Spleen (tissue), 11 donors: Measurements from ENCODE around the gene PEX26. TPM values are rescaled to one million over a fixed set of nuclear protein-coding genes. Genes with fewer than 3 reads are reported as not detected.

Experiments used
- DNase-seq: peaks from one replicate; pipeline ENCODE4 v3.0.0-alpha.2; 2020
- H3K27ac ChIP-seq, 8 donors: fragments of 200-600 bp; sonication (generic) in 7 of 8; 1 replicate in 4 of 8; 2 replicates in 4 of 8; pipeline versions ENCODE4 v1.5.0 to v1.8.0; 2016 to 2021; ENCODE audit warnings: inconsistent platforms in 4 of 8, mild to moderate bottlenecking in 4 of 8, moderate library complexity in 1 of 8
- H3K27me3 ChIP-seq, 7 donors: fragments of 200-600 bp; sonication (generic) in 6 of 7; replicated peaks in 1 of 7; 1 replicate in 4 of 7; 2 replicates in 3 of 7; pipeline versions ENCODE4 v1.5.0 to v1.8.0; 2016 to 2021; ENCODE audit warnings: inconsistent platforms in 3 of 7, mild to moderate bottlenecking in 1 of 7
- H3K36me3 ChIP-seq, 6 donors: fragments of 200-600 bp; sonication (generic) in 5 of 6; 1 replicate in 4 of 6; 2 replicates in 2 of 6; pipeline versions ENCODE4 v1.5.0 to v1.8.0; 2016 to 2021; ENCODE audit warnings: inconsistent platforms in 2 of 6
- H3K4me1 ChIP-seq, 6 donors: fragments of 200-600 bp; sonication (generic) in 5 of 6; 1 replicate in 3 of 6; 2 replicates in 3 of 6; pipeline versions ENCODE4 v1.5.0 to v1.8.0; 2016 to 2021; ENCODE audit warnings: inconsistent platforms in 3 of 6
- H3K4me3 ChIP-seq, 8 donors: fragments of 200-600 bp; sonication (generic) in 7 of 8; 1 replicate in 4 of 8; 2 replicates in 4 of 8; pipeline versions ENCODE4 v1.5.0 to v1.8.0; 2016 to 2021; ENCODE audit warnings: inconsistent platforms in 4 of 8, mild to moderate bottlenecking in 4 of 8, moderate library complexity in 2 of 8
- H3K9me3 ChIP-seq, 8 donors: fragments of 200-600 bp; sonication (generic) in 7 of 8; 1 replicate in 4 of 8; 2 replicates in 4 of 8; pipeline versions ENCODE4 v1.5.0 to v1.8.0; 2016 to 2021; ENCODE audit warnings: inconsistent platforms in 4 of 8
- POLR2A ChIP-seq, 3 donors: fragments of 450-650 bp; IDR thresholded peaks; one replicate each; pipeline ENCODE4 v1.5.1; 2017; ENCODE audit warnings: antibody characterized with exemption in 3 of 3, mild to moderate bottlenecking in 1 of 3
- POLR2AphosphoS5 ChIP-seq, 3 donors: sonication (generic); formaldehyde crosslinking; IDR thresholded peaks; one replicate each; pipeline ENCODE4 v1.5.1; 2017; ENCODE audit warnings: antibody characterized with exemption in 3 of 3
- WGBS, 5 donors: extraction: QIAGEN DNeasy Blood & Tissue Kit in 3 of 5; methylation state at CpG; one replicate each; pipeline versions ENCODE4 v1.1.5 to v1.1.7; 2013 to 2018; 5-methylcytosine and 5-hydroxymethylcytosine counted together
- intact Hi-C: fragments of 100-400 bp; cut with DNase I; formaldehyde crosslinking; loops from one replicate; pipeline ENCODE4 v1.15.0; 2023; ENCODE audit warnings: low total_unique reads
- polyA plus RNA-seq, 3 donors: library from polyadenylated mRNA; stranded (reverse); fragments of 200-250 nt; gene quantifications; one replicate each; pipeline ENCODE4 v1.2.1, GENCODE V29; 2013
- total RNA-seq, 7 donors: library from RNA; depleted of rRNA in 3 of 7; stranded (reverse); fragments of >200 nt in 3 of 7; fragmentation: NEBNext Ultra II Directional in 4 of 7; extraction: Animal tissue kit (Norgen Biotek cat#: 25700) in 4 of 7; gene quantifications; one replicate each; pipeline versions ENCODE4 v1.1.0 to v1.2.1, GENCODE V29; 2016 to 2021
- TF ChIP-seq, protein P1 (sequence below), 11 experiments: fragments of 200-600 bp in 7 of 11; fragments of 450-650 bp in 4 of 11; sonication (generic) in 4 of 11; IDR thresholded peaks in 8 of 11; conservative IDR thresholded peaks in 3 of 11; 1 replicate in 7 of 11; 2 replicates in 4 of 11; pipeline versions ENCODE4 v1.4.0 to v1.8.0; 2016 to 2021; ENCODE audit warnings: antibody characterized with exemption in 11 of 11, inconsistent platforms in 4 of 11, mild to moderate bottlenecking in 1 of 11
- donor health status: healthy with polysubstance abuse.
- donor health status: DM: no; HTN: no; CAD: no; lungs with moderate emphysema.
- donor health status: DM: no; HTN: no; CAD: no.
- donor health status: Bipolar disorder and iron deficiency.
- donor health status: healthy.
- donor health status: DM: no; HTN: no; CAD: no.
- donor health status: DM: yes; HTN: yes; CAD: no.

PEX26 gene
- total and polyA plus RNA-seq, 10 donors: 5.1 to 41.0 (median 31.9) TPM

DNA sequence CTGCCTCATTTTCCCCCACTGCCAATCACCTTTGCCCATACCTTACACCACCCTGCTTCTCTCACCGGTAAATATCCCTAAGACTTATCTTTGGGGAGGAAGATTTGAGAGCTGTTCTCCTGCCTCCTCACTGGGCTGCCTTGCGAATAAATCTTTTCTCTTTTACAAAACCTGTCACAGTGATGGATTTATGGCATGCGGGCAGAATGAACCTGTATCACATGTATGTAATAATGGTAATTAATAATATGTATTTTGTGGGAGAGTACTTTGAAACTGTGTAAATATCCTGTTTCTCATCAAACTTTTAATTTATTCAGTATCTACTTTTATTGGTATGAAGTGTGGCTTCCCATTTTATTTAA is 68.6 kb downstream of the PEX26 start:
- H3K27me3 ChIP-seq: no peaks in the 10 kb centered on the region
- peak overlapping the region in 7 of 8 donors; percentile 54 to 76 (median 66) for H3K27ac ChIP-seq
- intact Hi-C loops: no loop called here
- H3K36me3 ChIP-seq: no peaks in the 10 kb centered on the region
- H3K4me3 ChIP-seq: no peak overlapping the region
- H3K4me1 ChIP-seq: peaks cover 6 to 51% (median 30%) of the 10 kb centered on the region in 6 donors
- DNase-seq: no peak
- WGBS, 5 donors: 81 to 94% (median 86%) methylated on average over 3 of the region's 3 CpGs
- H3K9me3 ChIP-seq: no peaks in the 10 kb centered on the region
- TF ChIP-seq POLR2A (IDR thresholded peaks at IDR 0.05) (no peak), POLR2AphosphoS5 (IDR thresholded peaks at IDR 0.05) (no peak)
- TF ChIP-seq, protein P1, sequence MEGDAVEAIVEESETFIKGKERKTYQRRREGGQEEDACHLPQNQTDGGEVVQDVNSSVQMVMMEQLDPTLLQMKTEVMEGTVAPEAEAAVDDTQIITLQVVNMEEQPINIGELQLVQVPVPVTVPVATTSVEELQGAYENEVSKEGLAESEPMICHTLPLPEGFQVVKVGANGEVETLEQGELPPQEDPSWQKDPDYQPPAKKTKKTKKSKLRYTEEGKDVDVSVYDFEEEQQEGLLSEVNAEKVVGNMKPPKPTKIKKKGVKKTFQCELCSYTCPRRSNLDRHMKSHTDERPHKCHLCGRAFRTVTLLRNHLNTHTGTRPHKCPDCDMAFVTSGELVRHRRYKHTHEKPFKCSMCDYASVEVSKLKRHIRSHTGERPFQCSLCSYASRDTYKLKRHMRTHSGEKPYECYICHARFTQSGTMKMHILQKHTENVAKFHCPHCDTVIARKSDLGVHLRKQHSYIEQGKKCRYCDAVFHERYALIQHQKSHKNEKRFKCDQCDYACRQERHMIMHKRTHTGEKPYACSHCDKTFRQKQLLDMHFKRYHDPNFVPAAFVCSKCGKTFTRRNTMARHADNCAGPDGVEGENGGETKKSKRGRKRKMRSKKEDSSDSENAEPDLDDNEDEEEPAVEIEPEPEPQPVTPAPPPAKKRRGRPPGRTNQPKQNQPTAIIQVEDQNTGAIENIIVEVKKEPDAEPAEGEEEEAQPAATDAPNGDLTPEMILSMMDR (IDR thresholded peaks at IDR 0.05 in 8 of 11, conservative IDR thresholded peaks at IDR 0.05 in 3 of 11): no peak

DNA sequence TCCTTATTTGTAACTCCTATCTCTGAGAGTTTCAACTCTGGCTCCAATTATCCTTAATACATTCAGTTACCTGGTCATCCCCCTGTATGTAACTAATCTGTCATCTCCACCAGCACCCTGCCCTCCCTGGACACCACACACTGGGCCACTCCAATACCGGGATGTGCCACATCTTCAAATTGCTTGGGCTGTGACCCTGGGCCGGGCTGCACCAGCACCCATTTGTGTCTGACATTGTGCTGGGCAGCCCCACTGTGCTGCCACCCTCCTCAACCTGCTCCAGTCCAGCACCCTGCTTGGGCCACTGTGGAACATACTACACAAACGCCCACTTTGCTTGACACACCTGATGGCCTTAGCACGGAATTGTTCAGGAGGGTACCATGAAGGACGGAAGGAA is 70.0 kb downstream of the PEX26 start:
- no peaks in the 10 kb centered on the region for H3K27me3 ChIP-seq
- peaks cover 6 to 65% (median 36%) of the 10 kb centered on the region in 6 donors for H3K4me1 ChIP-seq
- no peak for TF ChIP-seq POLR2AphosphoS5 (IDR thresholded peaks at IDR 0.05)
- TF ChIP-seq, protein P1 (IDR thresholded peaks at IDR 0.05 in 8 of 11, conservative IDR thresholded peaks at IDR 0.05 in 3 of 11): no peak
- no peak for TF ChIP-seq POLR2A (IDR thresholded peaks at IDR 0.05)
- no peaks in the 10 kb centered on the region for H3K36me3 ChIP-seq
- intact Hi-C loops: no loop called here
- no peak overlapping the region for H3K4me3 ChIP-seq
- H3K27ac ChIP-seq: peak overlapping the region in 1 of 8 donors; percentile 39
- WGBS, 5 donors: 91 to 97% (median 96%) methylated on average over 5 of the region's 5 CpGs
- DNase-seq: no peak
- H3K9me3 ChIP-seq: no peaks in the 10 kb centered on the region

- Histone ChIP-seq H3K36me3 (no peaks in the 10 kb centered on the region), H3K27ac (peak overlapping the region in 1 of 8 donors; percentile 39), H3K9me3 (no peaks in the 10 kb centered on the region), H3K4me1 (peaks cover 6 to 72% (median 36%) of the 10 kb centered on the region in 6 donors), H3K27me3 (no peaks in the 10 kb centered on the region), H3K4me3 (peak overlapping the region in 2 of 8 donors; percentile 2 to 52)
- intact Hi-C loops: no loop called here
- DNase-seq: no peak
- TF ChIP-seq POLR2A (IDR thresholded peaks at IDR 0.05) (no peak), POLR2AphosphoS5 (IDR thresholded peaks at IDR 0.05) (no peak)
- TF ChIP-seq, protein P1 (IDR thresholded peaks at IDR 0.05 in 8 of 11, conservative IDR thresholded peaks at IDR 0.05 in 3 of 11): no peak
- 87 to 93% (median 91%) methylated on average over 17 of the region's 17 CpGs for WGBS, 5 donors
These were observed 70.6 kb downstream of the PEX26 start for GRCh38 chr22:18148293-18148965.

GRCh38 chr22:18152519-18152918 is 74.7 kb downstream of the PEX26 start:
- intact Hi-C loops: no loop called here
- H3K4me3 ChIP-seq: no peak overlapping the region
- peaks cover 0 to 11% (median 0%) of the 10 kb centered on the region in 6 donors for H3K36me3 ChIP-seq
- H3K4me1 ChIP-seq: peaks cover 6 to 62% (median 36%) of the 10 kb centered on the region in 6 donors
- TF ChIP-seq POLR2AphosphoS5 (IDR thresholded peaks at IDR 0.05): no peak
- TF ChIP-seq, protein P1 (IDR thresholded peaks at IDR 0.05 in 8 of 11, conservative IDR thresholded peaks at IDR 0.05 in 3 of 11): no peak
- TF ChIP-seq POLR2A (IDR thresholded peaks at IDR 0.05): no peak
- no peaks in the 10 kb centered on the region for H3K27me3 ChIP-seq
- no peak for DNase-seq
- no peaks in the 10 kb centered on the region for H3K9me3 ChIP-seq
- peak overlapping the region in 1 of 8 donors; percentile 12 for H3K27ac ChIP-seq
- WGBS, 5 donors: 63 to 80% (median 76%) methylated on average over 8 of the region's 8 CpGs
